GM19467 (cell line): Measurements from ENCODE around the gene C8A.

Source experiments
- ATAC-seq: cut with Tn5 transposase; IDR thresholded peaks from one replicate; pipeline ENCODE4 v1.9.1; 2021; ENCODE audit warnings: mild to moderate bottlenecking, moderate library complexity; ENCODE audit not compliant: unreplicated experiment

Gene C8A

DNA sequence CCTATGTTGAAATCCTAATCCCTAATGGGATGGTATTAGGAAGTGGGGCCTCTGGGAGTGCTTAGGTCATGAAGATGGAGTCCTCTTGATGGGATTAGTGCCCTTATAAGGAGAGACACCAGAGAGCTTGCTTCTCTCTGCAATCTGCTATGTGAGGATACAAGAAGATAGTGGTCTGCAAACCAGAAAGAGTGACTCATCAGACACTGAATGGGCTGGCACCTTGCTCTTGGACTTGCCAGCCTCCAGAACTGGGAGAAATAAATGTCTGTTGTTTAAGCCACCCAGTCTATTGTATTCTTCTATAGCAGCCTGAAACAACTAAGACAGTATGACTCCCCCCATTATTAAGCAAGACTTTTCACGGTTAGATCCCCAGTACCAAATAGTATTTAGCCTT lies 67.9 kb downstream of the C8A start:
- ATAC-seq, result no peak

DNA sequence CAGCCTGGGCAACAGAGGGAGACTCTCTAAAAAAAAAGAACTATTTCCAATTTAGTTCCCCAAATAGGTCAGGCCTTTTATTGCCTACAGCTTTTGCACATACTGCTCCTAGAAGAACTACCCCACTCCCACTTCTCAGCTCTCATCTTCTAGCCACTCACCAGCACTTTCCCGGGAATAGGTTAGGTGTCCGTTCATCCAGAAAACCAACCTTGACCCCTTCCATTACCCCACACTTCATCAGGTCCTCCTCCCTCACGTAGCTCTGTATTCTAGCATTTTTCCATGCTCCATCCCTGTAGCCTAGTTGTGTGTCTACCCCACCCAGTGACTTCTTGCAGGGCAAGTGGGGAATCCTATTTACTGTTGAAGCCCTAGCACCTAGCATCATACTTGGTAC lies 68.6 kb downstream of the C8A start:
- ATAC-seq, result no peak

DNA sequence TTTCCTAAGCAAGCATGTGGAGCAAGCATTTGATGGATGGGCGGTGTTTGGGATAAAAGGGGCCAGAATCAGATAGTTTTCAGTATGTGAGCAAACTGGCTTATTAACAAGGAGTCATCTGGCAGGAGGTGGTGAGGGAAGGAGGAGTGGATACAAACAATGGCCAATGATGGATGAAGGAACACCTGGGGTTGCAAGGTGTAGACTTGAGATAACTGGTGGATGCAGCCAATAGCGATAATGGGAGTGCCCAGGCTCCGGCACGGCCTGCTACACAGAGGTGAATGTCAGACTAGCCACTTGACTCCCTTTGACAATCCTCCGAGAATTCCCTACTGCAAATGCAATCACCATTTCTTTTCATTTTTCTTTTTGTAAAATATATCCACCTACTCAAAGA lies 69.5 kb downstream of the C8A start:
- no peak for ATAC-seq

DNA sequence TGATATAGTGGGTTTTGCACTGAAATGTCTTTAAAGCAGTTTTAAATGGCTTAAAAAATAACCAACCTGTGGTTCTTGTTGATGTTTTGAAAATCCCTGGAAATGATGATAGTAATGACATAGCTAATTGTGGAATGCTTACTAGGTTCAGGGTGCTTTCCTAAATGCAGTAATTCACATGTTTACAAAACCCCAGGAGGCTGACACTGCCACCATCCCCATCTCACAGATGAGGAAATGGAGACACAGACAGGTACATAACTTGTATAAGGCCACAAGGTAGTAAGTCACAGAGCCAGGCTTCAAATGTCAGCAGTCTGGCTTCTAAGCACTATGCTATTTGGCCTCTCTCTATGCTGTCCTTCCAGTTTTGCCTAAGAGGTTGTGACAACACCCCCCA lies 70.6 kb downstream of the C8A start:
- no peak for ATAC-seq

DNA sequence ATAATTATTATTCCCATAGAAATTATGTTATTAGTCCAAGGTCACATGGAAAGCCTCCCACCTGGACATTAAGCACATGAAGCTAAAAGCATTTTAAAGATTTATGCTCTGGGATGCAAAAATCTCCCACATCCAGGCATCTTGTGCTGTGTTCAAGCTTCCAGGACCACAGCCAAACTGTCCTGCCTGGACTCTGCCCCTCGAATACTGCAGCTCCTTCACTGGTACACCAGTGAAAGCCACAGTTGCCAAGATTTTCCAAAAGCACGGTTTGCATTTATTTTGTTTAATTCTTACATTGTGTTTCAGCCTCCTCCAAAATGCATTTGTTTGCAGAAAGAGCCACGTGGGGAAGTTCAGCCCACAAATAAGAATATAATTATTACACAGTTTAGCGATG lies 72.6 kb downstream of the C8A start:
- no peak for ATAC-seq

DNA sequence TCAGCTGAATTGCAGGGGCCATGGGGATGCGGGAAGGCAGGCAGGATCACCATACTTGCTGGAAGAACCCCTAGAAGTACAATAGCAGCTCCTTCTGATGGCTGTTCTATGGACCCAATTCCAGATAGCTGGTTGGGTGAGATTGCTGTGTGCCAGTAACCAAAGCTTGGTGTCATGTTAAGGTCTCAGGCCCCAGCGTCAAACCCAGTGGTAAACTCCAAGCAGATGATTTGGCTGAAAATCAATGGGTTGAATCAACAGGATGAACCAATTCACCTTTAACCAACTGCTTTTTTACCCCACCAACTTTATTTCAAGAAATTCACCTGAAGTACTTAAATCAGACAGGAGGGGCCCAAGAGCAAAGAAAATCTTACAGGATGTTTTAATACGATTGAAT lies 73.4 kb downstream of the C8A start:
- ATAC-seq, result no peak

DNA sequence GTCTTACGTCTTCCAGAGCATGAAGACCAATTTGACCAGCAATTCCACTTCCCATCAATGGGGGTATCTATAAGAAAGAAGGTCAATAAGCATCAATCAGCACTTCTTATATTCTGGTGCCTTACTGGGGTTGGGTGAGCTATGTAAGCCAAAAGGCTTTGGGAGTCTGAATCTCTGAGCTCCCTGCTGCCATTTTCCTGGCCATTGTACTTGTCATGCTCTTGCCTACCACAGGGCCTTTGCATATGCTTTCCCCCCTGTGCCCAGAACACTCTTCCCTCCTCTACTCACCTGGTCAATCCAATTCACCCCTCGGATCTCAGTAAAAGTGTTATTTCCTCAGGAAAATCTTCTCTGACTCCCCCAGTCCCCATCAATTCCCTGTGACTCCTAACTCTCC lies 74.9 kb downstream of the C8A start:
- no peak for ATAC-seq

DNA sequence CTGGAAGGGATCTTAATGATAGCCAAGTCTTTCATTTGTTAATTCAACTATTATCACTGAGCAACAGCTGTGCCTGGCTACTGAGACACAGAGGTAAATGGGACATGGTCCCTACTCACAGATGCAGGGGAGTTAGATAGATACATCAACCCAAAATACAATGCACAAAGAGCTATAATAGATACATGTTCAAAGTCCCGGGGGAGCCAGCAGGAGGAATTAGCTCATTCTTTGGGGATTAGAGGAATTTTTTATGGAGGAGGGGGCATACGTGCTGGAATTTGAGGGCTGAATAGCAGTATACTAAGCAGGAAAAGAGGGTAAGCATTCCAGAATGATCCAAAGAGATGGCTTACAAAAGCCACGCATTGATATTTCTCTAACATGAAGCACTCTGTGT lies 76.6 kb downstream of the C8A start:
- ATAC-seq, result no peak

DNA sequence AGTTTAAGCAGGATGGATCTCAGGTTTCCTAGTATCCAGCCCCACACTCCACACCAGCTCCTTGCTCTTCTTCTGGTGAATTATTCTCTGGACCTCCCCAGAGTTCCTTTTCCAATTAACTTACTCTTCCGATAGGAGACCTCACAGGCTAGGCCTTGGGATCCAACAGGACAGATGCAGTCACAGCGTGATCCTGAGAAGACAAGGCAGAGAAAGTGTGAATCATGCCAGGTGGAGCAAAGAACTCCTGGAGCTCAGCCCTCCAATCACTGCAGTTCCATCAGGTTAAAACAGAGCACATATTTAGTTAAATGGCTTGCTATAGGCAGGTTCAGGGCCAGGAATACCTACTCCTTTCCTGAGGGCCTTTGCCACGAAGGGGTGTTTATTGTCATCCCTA lies 77.1 kb downstream of the C8A start:
- no peak for ATAC-seq

DNA sequence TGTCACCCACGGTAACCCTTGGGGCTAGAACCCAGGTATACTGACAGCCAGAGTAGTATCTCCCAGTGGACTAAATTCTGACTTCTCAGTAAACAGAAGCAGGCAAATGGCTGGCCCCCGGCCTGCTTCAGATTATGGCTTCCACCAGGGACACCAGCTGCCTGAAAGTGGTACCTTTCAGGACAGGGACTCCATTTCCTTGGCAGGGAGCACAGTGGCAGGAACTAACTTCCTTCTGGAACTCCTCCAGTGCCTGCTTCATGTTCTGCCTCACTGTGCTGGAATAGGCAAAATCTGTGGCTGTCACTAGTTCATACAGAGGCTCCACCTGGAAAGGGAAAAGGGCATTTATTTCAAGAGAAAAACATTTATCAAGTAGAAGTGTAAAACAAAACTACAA lies 78.6 kb downstream of the C8A start:
- no peak for ATAC-seq

DNA sequence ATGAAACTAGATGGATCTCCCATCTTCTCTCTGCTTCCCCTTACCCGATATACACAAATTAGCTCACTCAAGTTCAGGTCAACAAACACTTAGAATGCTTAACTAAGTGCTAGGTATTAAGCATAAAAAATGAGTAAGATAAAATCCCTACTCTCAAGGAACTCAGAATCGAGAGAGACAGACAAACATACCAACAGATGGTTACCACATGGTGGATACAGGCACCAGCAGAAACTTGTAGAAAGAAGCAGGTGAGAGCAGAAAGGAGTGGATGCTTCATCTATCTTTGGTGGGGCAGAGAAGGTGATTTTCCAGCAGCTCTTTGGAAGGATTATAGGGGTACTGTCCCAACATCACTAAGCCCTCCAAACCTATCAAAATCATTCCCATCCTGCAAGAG lies 79.0 kb downstream of the C8A start:
- no peak for ATAC-seq

DNA sequence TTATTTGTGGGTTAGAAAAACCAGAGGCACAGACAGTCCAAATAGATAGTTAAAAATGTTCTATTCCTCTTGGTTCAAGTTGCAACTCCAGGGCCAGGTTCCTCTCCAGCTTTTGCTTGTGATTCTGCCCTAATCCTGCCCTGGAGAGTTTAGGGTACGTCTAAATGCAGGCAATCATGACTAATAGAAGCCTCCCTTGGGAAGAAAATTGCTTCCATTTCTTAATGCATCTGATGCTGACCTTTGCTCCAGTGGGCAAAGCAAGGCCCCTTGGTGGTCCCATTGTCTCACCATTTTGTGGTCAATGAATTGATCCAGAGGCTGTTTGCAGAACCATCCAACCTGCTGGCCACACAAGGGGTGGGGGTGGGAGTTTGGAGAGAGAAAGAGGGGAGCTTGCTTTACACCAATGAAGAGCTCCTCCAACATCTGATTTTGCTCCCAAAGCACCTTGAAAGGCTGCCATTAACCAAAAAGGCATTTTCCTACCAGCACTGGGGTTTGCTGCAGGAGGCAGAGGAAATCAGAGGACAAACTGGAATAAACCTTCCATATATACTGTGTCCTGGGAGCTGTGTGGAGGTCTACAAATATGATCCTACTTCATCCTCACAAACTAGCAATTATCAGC lies 79.9 kb downstream of the C8A start:
- ATAC-seq, result no peak

DNA sequence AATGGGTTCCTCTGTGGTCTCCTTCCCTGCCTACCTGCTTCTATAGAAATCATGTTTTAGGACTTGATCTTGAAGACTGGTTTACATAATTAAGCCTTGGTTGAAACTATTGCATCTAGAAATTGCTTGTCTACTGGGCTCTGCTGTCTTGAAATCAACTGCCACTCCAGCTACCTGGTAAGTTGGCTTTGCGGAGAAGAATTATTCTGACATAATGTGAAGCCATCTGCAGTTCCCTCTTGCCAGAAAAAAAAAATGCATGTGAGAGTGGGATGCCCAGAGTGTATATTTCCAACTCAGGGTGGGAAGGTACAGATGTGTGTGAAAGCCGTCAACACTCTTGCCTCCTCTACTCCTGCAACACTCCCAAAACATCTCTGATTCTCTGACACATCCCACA lies 84.0 kb downstream of the C8A start:
- ATAC-seq, result no peak

DNA sequence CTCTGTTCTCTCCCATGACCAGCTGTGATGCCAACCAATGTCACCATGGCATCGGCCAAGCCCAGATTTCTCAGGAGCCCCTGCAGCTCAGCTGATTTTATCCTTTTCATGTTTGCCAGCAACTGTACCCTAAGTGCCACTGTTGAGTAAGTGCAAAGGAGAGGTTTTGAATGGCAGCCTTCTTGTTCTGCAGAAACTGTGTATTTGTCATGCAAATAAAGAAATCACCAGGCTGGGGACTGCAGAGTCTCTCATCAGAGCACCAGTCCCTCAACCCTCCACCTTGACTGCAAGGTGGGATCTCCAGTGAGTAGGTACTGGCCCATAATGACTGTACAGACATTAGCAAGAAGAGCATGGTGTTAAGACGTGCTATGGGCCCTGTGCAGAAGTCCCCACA lies 84.6 kb downstream of the C8A start:
- ATAC-seq, result no peak

DNA sequence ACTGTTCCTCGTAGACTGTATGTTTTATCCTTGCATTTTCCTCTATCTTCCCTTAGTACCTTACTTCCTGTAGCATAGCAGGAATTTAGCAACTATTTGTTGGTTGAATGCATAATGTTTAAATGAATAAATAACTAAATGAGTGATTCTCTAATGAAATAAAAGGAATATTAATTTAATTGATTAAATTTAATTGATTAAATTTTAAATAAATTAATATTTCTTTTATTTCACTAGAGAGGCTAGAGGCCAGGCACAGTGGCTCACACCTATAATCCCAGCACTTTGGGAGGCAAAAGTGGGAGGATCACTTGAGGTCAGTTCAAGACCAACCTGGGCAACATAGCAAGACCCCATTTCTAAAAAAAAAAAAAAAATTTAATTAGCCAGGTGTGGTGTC lies 85.4 kb downstream of the C8A start:
- ATAC-seq, result no peak

DNA sequence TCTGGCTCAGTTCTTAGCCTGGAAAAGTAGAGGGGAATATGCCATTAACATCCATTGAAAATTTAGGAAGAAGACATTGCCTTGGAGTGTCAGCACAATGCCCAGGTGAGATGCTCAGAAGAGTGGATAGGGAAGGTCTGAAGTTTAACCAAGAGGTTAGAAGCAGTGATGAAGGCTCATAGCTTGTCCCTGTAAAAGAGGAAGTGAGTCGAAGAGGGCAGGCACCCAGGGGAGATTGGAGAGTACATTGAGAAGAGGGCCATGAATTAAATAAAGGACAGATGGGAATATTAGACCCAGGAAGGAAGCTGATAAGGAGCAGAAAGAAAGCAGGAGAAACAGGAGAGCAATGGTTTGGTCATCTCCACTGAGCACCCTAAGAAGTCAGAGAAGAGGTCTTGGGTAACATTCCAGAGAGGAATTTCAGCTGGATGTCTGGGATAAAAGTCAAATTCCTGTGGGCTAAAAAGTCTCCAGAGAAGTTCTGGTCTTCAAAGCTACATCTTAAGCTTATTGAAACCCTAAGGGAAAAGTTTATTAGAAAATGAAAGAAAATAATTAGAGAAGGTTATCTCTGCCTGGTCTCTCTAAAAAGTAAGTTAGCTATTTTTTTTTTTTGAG lies 93.9 kb downstream of the C8A start:
- ATAC-seq, result no peak

DNA sequence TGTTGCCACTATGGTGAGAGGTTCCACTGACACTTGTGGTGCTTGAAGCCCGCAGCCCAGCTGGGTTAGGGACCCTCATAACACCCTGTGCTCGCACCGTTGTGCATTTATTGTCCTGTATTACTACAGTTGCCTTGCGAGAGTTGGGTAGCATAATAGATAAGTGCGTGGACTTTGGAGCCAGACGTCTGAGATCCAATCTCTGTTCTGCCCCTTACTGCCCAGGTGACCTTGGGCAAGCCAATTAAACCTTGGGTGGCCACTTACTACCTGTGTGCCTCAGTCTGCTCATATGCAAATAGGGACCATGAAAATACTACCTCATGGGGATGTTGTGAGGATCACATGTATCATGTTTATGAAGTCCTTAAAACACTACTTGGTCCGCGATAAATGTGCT lies 97.9 kb downstream of the C8A start:
- no peak for ATAC-seq

DNA sequence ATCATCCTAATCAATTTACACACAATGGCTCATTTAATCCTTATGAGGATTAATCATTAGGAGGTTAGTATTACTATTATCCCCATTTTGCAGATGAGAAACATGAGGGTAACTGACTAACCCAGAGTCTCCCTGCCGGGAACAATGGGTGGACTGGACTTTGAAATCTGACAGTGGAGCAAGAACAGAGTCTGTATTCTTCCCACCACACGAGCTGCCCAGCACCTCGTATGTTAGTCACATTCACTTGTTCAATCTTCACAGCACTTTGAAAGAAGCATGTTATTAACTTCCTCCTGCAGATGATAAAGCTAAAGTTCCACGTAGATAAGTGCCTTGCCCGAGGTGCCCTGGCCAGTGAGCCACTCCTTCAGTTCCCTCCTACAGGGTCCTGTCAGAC lies 98.8 kb downstream of the C8A start:
- no peak for ATAC-seq

DNA sequence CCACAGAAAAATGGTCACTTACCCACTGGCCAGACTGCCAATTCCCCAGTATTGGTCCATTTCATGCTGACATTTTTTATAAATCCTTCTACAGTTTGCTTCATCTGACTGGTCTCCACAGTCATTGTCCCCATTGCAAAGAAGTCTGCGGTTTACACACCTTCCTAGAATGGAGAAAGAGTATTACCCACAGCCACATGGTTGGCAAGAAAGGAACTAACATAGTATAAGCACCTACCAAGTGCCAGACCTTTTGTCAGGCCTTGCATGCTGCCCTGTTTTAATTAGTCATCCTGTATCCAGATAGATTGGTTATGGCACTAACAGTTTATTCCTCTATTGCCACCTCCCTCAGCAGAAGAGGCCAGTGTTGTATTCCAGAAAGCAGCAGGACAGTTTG lies 100.1 kb downstream of the C8A start:
- no peak for ATAC-seq

DNA sequence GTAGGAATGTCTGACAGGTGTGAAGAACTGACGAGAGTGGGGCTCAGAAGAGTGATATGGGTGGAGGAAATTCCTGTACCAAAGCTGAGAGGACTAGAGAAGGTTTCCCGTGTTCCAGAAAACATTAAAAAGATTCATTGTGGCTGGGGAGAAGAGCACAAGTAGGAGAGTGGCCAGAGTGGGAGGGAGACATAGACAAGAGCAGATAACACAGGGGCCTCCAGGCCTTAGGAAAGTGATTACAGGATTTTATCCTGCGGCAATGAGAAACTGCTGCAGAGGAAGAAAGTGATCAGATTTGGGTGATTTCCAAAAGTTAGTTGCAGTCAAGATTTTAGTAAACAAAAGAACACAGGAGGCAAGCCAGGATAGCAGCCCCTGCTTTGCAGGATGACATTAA lies 103.3 kb downstream of the C8A start:
- no peak for ATAC-seq

DNA sequence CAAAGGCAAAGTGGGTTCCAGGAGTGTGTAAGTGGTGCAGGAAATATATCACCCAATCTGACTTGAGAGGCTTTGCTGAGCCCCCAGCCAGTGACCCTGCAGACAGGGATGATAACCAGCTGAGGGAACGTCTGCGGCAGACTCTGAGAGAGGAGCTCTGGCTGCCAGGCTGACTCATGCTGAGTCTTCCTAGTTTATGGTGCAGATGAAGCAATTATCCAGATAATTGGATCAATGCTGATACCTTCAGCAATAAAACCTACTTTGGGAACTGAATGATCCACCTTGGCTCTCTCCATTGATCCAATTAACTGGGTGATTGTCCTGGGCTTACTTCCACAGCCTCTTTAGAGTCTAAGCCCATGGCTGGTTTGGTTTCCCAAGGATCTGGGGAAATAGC lies 103.9 kb downstream of the C8A start:
- no peak for ATAC-seq

DNA sequence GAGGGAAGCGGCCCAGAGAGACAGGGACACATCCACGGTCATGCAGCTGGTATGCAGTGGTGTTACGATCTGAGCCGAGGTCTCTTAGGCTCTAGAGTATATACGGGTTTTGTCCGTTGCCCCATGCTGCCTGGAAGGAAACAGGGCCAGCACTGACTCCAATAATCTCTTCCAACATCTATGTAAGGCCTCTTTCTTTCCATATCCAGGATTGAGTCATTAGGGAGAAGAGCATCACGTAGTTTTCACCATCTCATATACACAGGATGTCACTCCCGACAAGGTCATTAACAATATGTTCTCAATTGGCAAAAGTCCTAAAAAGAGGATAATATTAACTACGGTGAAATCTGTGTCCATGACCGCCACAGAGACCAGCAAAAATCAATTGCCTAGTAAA lies 106.8 kb downstream of the C8A start:
- ATAC-seq, result no peak

DNA sequence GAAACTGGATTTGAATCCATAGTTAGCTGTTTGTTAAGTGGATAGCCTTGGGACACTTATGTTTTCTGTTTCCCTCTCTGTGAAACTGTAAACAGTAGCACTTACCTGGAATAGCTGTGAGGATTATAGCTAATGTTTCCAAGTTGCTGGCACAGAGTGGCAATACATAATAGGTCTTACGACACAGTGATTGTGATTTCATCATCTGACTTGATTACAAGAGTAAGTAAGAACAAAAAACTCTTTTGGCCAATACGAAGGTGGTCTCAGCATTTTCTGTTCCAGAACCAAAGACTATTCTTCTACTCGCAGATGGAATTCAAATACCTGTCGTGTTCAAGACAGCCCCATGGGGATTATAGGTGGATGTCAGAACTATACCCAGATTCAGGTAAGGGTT lies 109.1 kb downstream of the C8A start:
- ATAC-seq, result no peak
